GM12878 (cell line): ENCODE measurements around the gene RIMS3. TPM values are rescaled to one million over a fixed set of nuclear protein-coding genes. Genes with fewer than 3 reads are reported as not detected.

ENCODE experiments used
- ATF7 ChIP-seq: fragments of 450-650 bp; IDR thresholded peaks from 2 replicates; pipeline ENCODE4 v1.6.1; 2016; ENCODE audit warnings: low read depth, mild to moderate bottlenecking
- CBFB ChIP-seq: IDR thresholded peaks from 2 replicates; pipeline ENCODE4 v1.6.1; 2016; ENCODE audit warnings: antibody characterized with exemption, low read depth
- CEBPB ChIP-seq, 2 experiments: fragments of 150-350 bp in 1 of 2; IDR thresholded peaks; 2 replicates each; pipeline ENCODE4 v1.6.1; 2012 to 2014; ENCODE audit warnings: low read depth in 2 of 2, low read length in 2 of 2, borderline replicate concordance in 1 of 2, inconsistent platforms in 1 of 2
- CHD2 ChIP-seq: IDR thresholded peaks from 2 replicates; pipeline ENCODE4 v1.6.1; 2011; ENCODE audit warnings: low read depth, low read length, improper control_type of control experiment, borderline replicate concordance
- CREM ChIP-seq: IDR thresholded peaks from 2 replicates; pipeline ENCODE4 v1.6.1; 2014; ENCODE audit warnings: antibody characterized with exemption, low read depth
- CUX1 ChIP-seq: IDR thresholded peaks from 2 replicates; pipeline ENCODE4 v1.6.1; 2012; ENCODE audit warnings: improper control_type of control experiment, low read depth, low read length; ENCODE audit not compliant: insufficient replicate concordance
- HSF1 ChIP-seq: fragments of 150-350 bp; IDR thresholded peaks from 2 replicates; pipeline ENCODE4 v1.6.1; 2014; ENCODE audit warnings: mild to moderate bottlenecking, low read depth, low read length
- IKZF2 ChIP-seq, 2 experiments: fragments of 450-650 bp; IDR thresholded peaks; 2 replicates each; pipeline ENCODE4 v1.6.1; 2017; ENCODE audit warnings: mild to moderate bottlenecking in 2 of 2, moderate library complexity in 2 of 2
- IRF4 ChIP-seq: IDR thresholded peaks from 2 replicates; pipeline ENCODE4 v1.6.1; 2011; ENCODE audit warnings: low read depth, low read length
- JUNB ChIP-seq: IDR thresholded peaks from 2 replicates; pipeline ENCODE4 v1.6.1; 2016; ENCODE audit warnings: antibody characterized with exemption, mild to moderate bottlenecking
- MEF2B ChIP-seq: fragments of 450-650 bp; IDR thresholded peaks from 2 replicates; pipeline ENCODE4 v1.6.1; 2018; ENCODE audit warnings: mild to moderate bottlenecking, moderate library complexity; ENCODE audit not compliant: partially characterized antibody, poor library complexity, severe bottlenecking
- NR2F1 ChIP-seq: fragments of 450-650 bp; conservative IDR thresholded peaks from 2 replicates; pipeline ENCODE4 v1.6.1; 2017; ENCODE audit warnings: mild to moderate bottlenecking
- RBBP5 ChIP-seq: fragments of 200-600 bp; sonication (generic); conservative IDR thresholded peaks from 2 replicates; pipeline ENCODE4 v1.6.1; 2016
- SMAD1 ChIP-seq: fragments of 450-650 bp; IDR thresholded peaks from 2 replicates; pipeline ENCODE4 v1.6.1; 2018; ENCODE audit warnings: mild to moderate bottlenecking, low read depth; ENCODE audit not compliant: partially characterized antibody
- TCF7 ChIP-seq: IDR thresholded peaks from 2 replicates; pipeline ENCODE4 v1.6.1; 2014; ENCODE audit warnings: antibody characterized with exemption, borderline replicate concordance
- polyA plus RNA-seq, 11 experiments: library from polyadenylated mRNA; depleted of rRNA in 4 of 11; unstranded in 6 of 11; stranded (reverse) in 5 of 11; fragments of >200 nt; fragmentation: Nextera tagmentation in 4 of 11; fragmentation: Illumina TruSeq in 1 of 11; extraction: Ambion mirVana in 4 of 11; extraction: Trizol in 1 of 11; gene quantifications; 1 replicate in 1 of 11; 2 replicates in 10 of 11; pipeline versions ENCODE4 v1.2.1 to v1.2.3, GENCODE V29; 2011 to 2016; ENCODE audit warnings: inconsistent platforms in 2 of 11, missing spikeins in 2 of 11, low read depth in 1 of 11
- total RNA-seq, 4 experiments: library from RNA; depleted of rRNA in 3 of 4; stranded (reverse); fragments of >200 nt in 3 of 4; fragmentation: Illumina TruSeq in 1 of 4; extraction: Trizol in 1 of 4; gene quantifications; 2 replicates each; pipeline versions ENCODE4 v1.2.1 to v1.2.3, GENCODE V29; 2013 to 2021
- TF ChIP-seq, protein P1 (sequence below): fragments of 450-650 bp; formaldehyde crosslinking; IDR thresholded peaks from 2 replicates; pipeline ENCODE4 v1.4.0; 2022; ENCODE audit warnings: mild to moderate bottlenecking, moderate library complexity
- TF ChIP-seq, protein P2 (sequence below): fragments of 450-650 bp; formaldehyde crosslinking; IDR thresholded peaks from 2 replicates; pipeline ENCODE4 v1.5.0; 2022; ENCODE audit warnings: mild to moderate bottlenecking, missing genetic modification characterization

Gene RIMS3
- total and polyA plus RNA-seq, 10 of the 15 experiments (the other 5 are each of a cell fraction or from before 2014, with no cell fraction given), result 0.02 to 4.7 (median 0.39) TPM

- TF ChIP-seq IKZF2 (IDR thresholded peaks at IDR 0.05) (peak; percentile 38 to 48), MEF2B (peak; percentile 39), HSF1 (no peak), TCF7 (no peak), RBBP5 (no peak), NR2F1 (0 out of 2 replicates have a peak, but pooled peaks have one; percentile 16), SMAD1 (no peak), CEBPB (IDR thresholded peaks at IDR 0.05; ENCODE audit: borderline replicate concordance in 1 of 2, low read depth in 2 of 2, low read length in 2 of 2) (no peak), CUX1 (no peak), CBFB (no peak), JUNB (no peak), CHD2 (no peak), ATF7 (no peak), IRF4 (no peak), CREM (no peak)
- TF ChIP-seq, protein P1, sequence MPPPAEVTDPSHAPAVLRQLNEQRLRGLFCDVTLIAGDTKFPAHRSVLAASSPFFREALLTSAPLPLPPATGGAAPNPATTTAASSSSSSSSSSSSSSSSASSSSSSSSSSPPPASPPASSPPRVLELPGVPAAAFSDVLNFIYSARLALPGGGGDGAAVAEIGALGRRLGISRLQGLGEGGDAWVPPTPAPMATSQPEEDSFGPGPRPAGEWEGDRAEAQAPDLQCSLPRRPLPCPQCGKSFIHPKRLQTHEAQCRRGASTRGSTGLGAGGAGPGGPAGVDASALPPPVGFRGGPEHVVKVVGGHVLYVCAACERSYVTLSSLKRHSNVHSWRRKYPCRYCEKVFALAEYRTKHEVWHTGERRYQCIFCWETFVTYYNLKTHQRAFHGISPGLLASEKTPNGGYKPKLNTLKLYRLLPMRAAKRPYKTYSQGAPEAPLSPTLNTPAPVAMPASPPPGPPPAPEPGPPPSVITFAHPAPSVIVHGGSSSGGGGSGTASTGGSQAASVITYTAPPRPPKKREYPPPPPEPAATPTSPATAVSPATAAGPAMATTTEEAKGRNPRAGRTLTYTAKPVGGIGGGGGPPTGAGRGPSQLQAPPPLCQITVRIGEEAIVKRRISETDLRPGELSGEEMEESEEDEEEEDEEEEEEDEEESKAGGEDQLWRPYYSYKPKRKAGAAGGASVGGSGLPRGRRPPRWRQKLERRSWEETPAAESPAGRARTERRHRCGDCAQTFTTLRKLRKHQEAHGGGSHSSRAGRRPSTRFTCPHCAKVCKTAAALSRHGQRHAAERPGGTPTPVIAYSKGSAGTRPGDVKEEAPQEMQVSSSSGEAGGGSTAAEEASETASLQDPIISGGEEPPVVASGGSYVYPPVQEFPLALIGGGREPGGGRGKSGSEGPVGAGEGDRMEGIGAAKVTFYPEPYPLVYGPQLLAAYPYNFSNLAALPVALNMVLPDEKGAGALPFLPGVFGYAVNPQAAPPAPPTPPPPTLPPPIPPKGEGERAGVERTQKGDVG, result no peak
- TF ChIP-seq, protein P2, sequence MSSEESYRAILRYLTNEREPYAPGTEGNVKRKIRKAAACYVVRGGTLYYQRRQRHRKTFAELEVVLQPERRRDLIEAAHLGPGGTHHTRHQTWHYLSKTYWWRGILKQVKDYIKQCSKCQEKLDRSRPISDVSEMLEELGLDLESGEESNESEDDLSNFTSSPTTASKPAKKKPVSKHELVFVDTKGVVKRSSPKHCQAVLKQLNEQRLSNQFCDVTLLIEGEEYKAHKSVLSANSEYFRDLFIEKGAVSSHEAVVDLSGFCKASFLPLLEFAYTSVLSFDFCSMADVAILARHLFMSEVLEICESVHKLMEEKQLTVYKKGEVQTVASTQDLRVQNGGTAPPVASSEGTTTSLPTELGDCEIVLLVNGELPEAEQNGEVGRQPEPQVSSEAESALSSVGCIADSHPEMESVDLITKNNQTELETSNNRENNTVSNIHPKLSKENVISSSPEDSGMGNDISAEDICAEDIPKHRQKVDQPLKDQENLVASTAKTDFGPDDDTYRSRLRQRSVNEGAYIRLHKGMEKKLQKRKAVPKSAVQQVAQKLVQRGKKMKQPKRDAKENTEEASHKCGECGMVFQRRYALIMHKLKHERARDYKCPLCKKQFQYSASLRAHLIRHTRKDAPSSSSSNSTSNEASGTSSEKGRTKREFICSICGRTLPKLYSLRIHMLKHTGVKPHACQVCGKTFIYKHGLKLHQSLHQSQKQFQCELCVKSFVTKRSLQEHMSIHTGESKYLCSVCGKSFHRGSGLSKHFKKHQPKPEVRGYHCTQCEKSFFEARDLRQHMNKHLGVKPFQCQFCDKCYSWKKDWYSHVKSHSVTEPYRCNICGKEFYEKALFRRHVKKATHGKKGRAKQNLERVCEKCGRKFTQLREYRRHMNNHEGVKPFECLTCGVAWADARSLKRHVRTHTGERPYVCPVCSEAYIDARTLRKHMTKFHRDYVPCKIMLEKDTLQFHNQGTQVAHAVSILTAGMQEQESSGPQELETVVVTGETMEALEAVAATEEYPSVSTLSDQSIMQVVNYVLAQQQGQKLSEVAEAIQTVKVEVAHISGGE (CRISPR knock-in tag), result no peak
These were observed 3.5 kb upstream of the RIMS3 start (continued) for GRCh38 chr1:40668769-40669525.
